ENCODE measurements around the gene ALCAM.

ALCAM gene

GRCh38 chr3:105359098-105359762 is 7.5 kb upstream of the ALCAM start:
- Histone ChIP-seq H3K4me1 (ENCODE audit: control insufficient read depth, low read depth, low read length) (peaks cover 6% of the 10 kb centered on the region), H3K27ac (ENCODE audit: low read length) (no peak overlapping the region), H3K9ac (ENCODE audit: low read length) (no peak overlapping the region), H3K36me3 (ENCODE audit: control insufficient read depth, low read depth, low read length) (no peaks in the 10 kb centered on the region), H3K9me3 (ENCODE audit: control insufficient read depth, low read depth, low read length) (no peaks in the 10 kb centered on the region), H3K27me3 (ENCODE audit: control insufficient read depth, insufficient read depth, low read length) (peaks cover 6% of the 10 kb centered on the region), H3K4me3 (ENCODE audit: low read length) (no peak overlapping the region)

- Histone ChIP-seq H3K27ac (ENCODE audit: low read length) (no peak overlapping the region), H3K4me1 (ENCODE audit: control insufficient read depth, low read depth, low read length) (peaks cover 9% of the 10 kb centered on the region), H3K9ac (ENCODE audit: low read length) (no peak overlapping the region)
These were observed 6.7 kb upstream of the ALCAM start for GRCh38 chr3:105360003-105360402.

GRCh38 chr3:105362021-105362665 is 4.6 kb upstream of the ALCAM start:
- Histone ChIP-seq H3K4me1 (ENCODE audit: control insufficient read depth, low read depth, low read length) (peaks cover 14% of the 10 kb centered on the region), H3K27ac (ENCODE audit: low read length) (no peak overlapping the region), H3K27me3 (ENCODE audit: control insufficient read depth, insufficient read depth, low read length) (peaks cover 14% of the 10 kb centered on the region), H3K36me3 (ENCODE audit: control insufficient read depth, low read depth, low read length) (no peaks in the 10 kb centered on the region), H3K9me3 (ENCODE audit: control insufficient read depth, low read depth, low read length) (no peaks in the 10 kb centered on the region), H3K4me3 (ENCODE audit: low read length) (no peak overlapping the region), H3K9ac (ENCODE audit: low read length) (no peak overlapping the region)

More at GRCh38 chr3:105360003-105360402, 6.7 kb upstream of the ALCAM start:
- H3K36me3 ChIP-seq (ENCODE audit: control insufficient read depth, low read depth, low read length): no peaks in the 10 kb centered on the region
- no peak overlapping the region for H3K4me3 ChIP-seq (ENCODE audit: low read length)
- no peaks in the 10 kb centered on the region for H3K9me3 ChIP-seq (ENCODE audit: control insufficient read depth, low read depth, low read length)
- peaks cover 8% of the 10 kb centered on the region for H3K27me3 ChIP-seq (ENCODE audit: control insufficient read depth, insufficient read depth, low read length)

DNA sequence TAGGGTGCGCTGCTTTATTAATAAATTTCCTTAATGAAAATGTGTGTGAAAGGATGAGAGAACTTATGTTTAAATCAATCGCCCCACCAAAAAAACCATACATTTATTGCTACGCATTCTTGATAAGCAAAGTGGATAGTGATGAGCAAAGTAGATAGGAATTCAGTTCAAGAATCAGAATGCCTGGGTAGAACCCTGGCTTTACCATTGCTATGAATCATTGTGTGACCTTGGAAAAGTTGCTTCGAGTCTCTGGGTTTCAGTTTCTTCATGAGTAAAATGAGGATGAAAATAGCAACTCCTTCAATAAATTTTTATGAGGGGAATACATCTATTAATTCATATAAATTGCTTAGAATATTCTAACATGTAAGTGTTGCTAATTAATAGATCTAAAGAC is 2.6 kb upstream of the ALCAM start:
- Histone ChIP-seq H3K36me3 (ENCODE audit: control insufficient read depth, low read depth, low read length) (no peaks in the 10 kb centered on the region), H3K4me3 (ENCODE audit: low read length) (no peak overlapping the region), H3K9me3 (ENCODE audit: control insufficient read depth, low read depth, low read length) (no peaks in the 10 kb centered on the region), H3K27me3 (ENCODE audit: control insufficient read depth, insufficient read depth, low read length) (peaks cover 25% of the 10 kb centered on the region), H3K4me1 (ENCODE audit: control insufficient read depth, low read depth, low read length) (peaks cover 14% of the 10 kb centered on the region), H3K9ac (ENCODE audit: low read length) (no peak overlapping the region), H3K27ac (ENCODE audit: low read length) (no peak overlapping the region)

GRCh38 chr3:105365081-105365390 is 1.7 kb upstream of the ALCAM start:
- Histone ChIP-seq H3K36me3 (ENCODE audit: control insufficient read depth, low read depth, low read length) (no peaks in the 10 kb centered on the region), H3K27me3 (ENCODE audit: control insufficient read depth, insufficient read depth, low read length) (peaks cover 34% of the 10 kb centered on the region), H3K27ac (ENCODE audit: low read length) (no peak overlapping the region), H3K9me3 (ENCODE audit: control insufficient read depth, low read depth, low read length) (no peaks in the 10 kb centered on the region), H3K9ac (ENCODE audit: low read length) (peak overlapping the region; percentile 16), H3K4me1 (ENCODE audit: control insufficient read depth, low read depth, low read length) (peaks cover 17% of the 10 kb centered on the region), H3K4me3 (ENCODE audit: low read length) (peak overlapping the region; percentile 88)

- no peak overlapping the region for H3K27ac ChIP-seq (ENCODE audit: low read length)
- H3K4me1 ChIP-seq (ENCODE audit: control insufficient read depth, low read depth, low read length): peaks cover 20% of the 10 kb centered on the region
- H3K27me3 ChIP-seq (ENCODE audit: control insufficient read depth, insufficient read depth, low read length): peaks cover 40% of the 10 kb centered on the region
- H3K9ac ChIP-seq (ENCODE audit: low read length): peak overlapping the region; percentile 16
- no peaks in the 10 kb centered on the region for H3K36me3 ChIP-seq (ENCODE audit: control insufficient read depth, low read depth, low read length)
- H3K4me3 ChIP-seq (ENCODE audit: low read length): peak overlapping the region; percentile 88
- no peaks in the 10 kb centered on the region for H3K9me3 ChIP-seq (ENCODE audit: control insufficient read depth, low read depth, low read length)
These were observed 1.1 kb upstream of the ALCAM start for GRCh38 chr3:105365391-105366325.

- peak overlapping the region; percentile 88 for H3K4me3 ChIP-seq (ENCODE audit: low read length)
- no peak overlapping the region for H3K27ac ChIP-seq (ENCODE audit: low read length)
- H3K4me1 ChIP-seq (ENCODE audit: control insufficient read depth, low read depth, low read length): peaks cover 20% of the 10 kb centered on the region
- H3K27me3 ChIP-seq (ENCODE audit: control insufficient read depth, insufficient read depth, low read length): peaks cover 40% of the 10 kb centered on the region
- no peaks in the 10 kb centered on the region for H3K36me3 ChIP-seq (ENCODE audit: control insufficient read depth, low read depth, low read length)
- H3K9me3 ChIP-seq (ENCODE audit: control insufficient read depth, low read depth, low read length): no peaks in the 10 kb centered on the region
- H3K9ac ChIP-seq (ENCODE audit: low read length): peak overlapping the region; percentile 69
These were observed 325 bp downstream of the ALCAM start for GRCh38 chr3:105367063-105367405.

DNA sequence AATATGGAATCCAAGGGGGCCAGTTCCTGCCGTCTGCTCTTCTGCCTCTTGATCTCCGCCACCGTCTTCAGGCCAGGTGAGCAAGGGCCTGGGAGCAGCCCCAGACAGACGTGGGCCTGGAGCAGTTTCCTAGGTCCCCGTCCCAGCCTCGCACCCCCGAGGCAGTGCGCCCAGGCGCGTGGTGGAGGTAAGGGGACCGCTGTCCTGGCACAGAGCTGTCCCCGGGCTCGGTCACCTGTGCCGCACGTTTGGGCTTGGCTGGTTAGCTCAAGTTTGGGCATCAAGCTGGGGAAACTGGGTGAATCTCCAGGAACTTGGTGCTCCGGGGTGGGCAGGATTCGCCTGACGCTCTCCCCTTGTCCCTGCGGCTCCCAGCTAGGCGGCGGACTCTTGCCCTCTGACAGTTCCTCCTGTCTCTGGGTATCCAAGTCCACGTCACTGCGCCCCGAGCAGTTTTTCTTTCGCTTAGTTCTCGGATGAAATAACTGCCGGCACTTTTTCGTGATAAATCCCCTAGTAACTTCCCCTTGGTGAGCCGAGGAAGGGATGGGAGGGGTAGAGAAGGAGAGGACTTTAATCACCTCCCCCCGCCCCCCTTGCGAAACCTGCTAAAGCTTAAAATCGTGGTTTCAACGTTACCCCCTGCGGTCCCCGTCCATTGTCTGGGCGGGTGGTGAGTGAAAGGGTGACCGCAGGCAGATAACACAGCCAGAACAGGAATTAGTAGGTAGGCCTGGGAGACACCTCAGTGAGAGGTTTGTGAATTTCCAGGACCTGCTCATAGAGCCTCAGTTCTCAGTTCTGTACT is 901 bp downstream of the ALCAM start:
- H3K4me3 ChIP-seq (ENCODE audit: low read length): peak overlapping the region; percentile 88
- H3K27me3 ChIP-seq (ENCODE audit: control insufficient read depth, insufficient read depth, low read length): peaks cover 40% of the 10 kb centered on the region
- H3K9me3 ChIP-seq (ENCODE audit: control insufficient read depth, low read depth, low read length): no peaks in the 10 kb centered on the region
- H3K4me1 ChIP-seq (ENCODE audit: control insufficient read depth, low read depth, low read length): peaks cover 20% of the 10 kb centered on the region
- no peaks in the 10 kb centered on the region for H3K36me3 ChIP-seq (ENCODE audit: control insufficient read depth, low read depth, low read length)
- H3K27ac ChIP-seq (ENCODE audit: low read length): no peak overlapping the region
- peak overlapping the region; percentile 69 for H3K9ac ChIP-seq (ENCODE audit: low read length)

- Histone ChIP-seq H3K36me3 (ENCODE audit: control insufficient read depth, low read depth, low read length) (no peaks in the 10 kb centered on the region), H3K27ac (ENCODE audit: low read length) (peak overlapping the region; percentile 12), H3K9me3 (ENCODE audit: control insufficient read depth, low read depth, low read length) (no peaks in the 10 kb centered on the region), H3K4me3 (ENCODE audit: low read length) (peak overlapping the region; percentile 88), H3K4me1 (ENCODE audit: control insufficient read depth, low read depth, low read length) (peaks cover 20% of the 10 kb centered on the region), H3K27me3 (ENCODE audit: control insufficient read depth, insufficient read depth, low read length) (peaks cover 40% of the 10 kb centered on the region), H3K9ac (ENCODE audit: low read length) (peak overlapping the region; percentile 69)
These were observed 2.1 kb downstream of the ALCAM start for GRCh38 chr3:105368566-105369499.

DNA sequence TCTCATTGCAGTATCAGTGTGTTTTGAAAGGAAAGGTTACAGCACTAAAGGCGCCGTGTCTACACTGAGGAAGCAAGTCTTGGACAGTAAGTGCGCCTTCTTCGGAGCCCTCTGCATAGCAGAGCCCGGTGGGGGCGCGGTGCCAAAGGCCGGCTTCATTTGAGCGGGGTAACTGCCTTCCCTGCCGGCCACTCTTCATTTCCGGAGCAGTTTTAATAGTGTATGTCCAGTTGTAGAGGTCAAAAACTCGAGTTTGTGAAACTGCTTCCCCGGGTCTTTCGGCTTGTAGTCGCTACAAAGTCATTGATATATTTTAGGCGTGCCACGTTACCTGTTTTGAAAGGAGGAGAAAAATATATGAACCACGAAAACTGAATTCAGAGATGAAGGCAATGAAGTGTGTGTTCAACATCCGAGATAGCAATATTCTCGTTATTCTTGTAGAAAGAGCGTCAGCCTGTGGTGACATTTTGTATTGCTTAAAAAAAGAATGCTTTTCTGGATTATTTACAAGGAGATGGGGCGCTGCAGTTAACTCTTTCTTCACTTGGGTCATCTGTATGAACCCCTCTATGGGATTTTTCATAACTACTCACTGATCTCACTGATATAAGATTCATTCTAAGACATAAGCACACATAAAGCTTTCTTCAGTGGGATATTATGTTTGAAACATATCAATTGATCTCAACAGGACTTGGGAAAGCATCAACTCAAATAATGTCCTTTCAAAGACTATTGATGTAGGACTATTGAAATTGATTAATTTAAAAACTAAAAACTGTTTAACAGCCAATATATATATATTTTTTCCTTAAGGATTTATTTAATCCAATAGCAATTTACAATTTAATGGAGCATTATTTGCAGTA is 3.0 kb downstream of the ALCAM start:
- no peak overlapping the region for H3K27ac ChIP-seq (ENCODE audit: low read length)
- peak overlapping the region; percentile 88 for H3K4me3 ChIP-seq (ENCODE audit: low read length)
- no peaks in the 10 kb centered on the region for H3K36me3 ChIP-seq (ENCODE audit: control insufficient read depth, low read depth, low read length)
- peak overlapping the region; percentile 69 for H3K9ac ChIP-seq (ENCODE audit: low read length)
- H3K27me3 ChIP-seq (ENCODE audit: control insufficient read depth, insufficient read depth, low read length): peaks cover 34% of the 10 kb centered on the region
- H3K4me1 ChIP-seq (ENCODE audit: control insufficient read depth, low read depth, low read length): peaks cover 14% of the 10 kb centered on the region
- no peaks in the 10 kb centered on the region for H3K9me3 ChIP-seq (ENCODE audit: control insufficient read depth, low read depth, low read length)
